WTC11 (cell line): ENCODE measurements around the gene MSANTD1. TPM values are rescaled to one million over a fixed set of nuclear protein-coding genes. Genes with fewer than 3 reads are reported as not detected.
A peak's percentile ranks its signal among the peaks of the same experiment; 100 is the strongest.

ENCODE experiments used
- ATAC-seq: fragments of 200-7000 bp; cut with Tn5 transposase; 2 replicates; pipeline ENCODE4 v1.10.0; 2021; ENCODE audit warnings: mild to moderate bottlenecking, moderate library complexity
- CTCF ChIA-PET: fragments of 300-600 bp; sonication (Branson Sonifier 250); formaldehyde crosslinking; loops from one replicate; lab custom pipeline; 2021; ENCODE audit warnings: antibody characterized with exemption; lab: Charles Lee
- POLR2A ChIA-PET: fragments of 350-600 bp; sonication (Branson Sonifier 250); formaldehyde crosslinking; loops from one replicate; lab custom pipeline; 2021; ENCODE audit warnings: antibody characterized with exemption; lab: Charles Lee
- DNase-seq: peaks from one replicate; pipeline ENCODE4 v3.0.0; 2021; ENCODE audit warnings: low spot score
- H3K27ac Mint-ChIP-seq: 2 replicates; pipeline ENCODE4 v1.8.0; 2021; ENCODE audit warnings: mixed read lengths
- H3K27me3 Mint-ChIP-seq: 2 replicates; pipeline ENCODE4 v1.8.0; 2021; ENCODE audit warnings: low read depth, mild to moderate bottlenecking, moderate library complexity, mixed read lengths
- H3K36me3 Mint-ChIP-seq: 2 replicates; pipeline ENCODE4 v1.8.0; 2021; ENCODE audit warnings: mixed read lengths
- H3K4me1 Mint-ChIP-seq: 2 replicates; pipeline ENCODE4 v1.8.0; 2022; ENCODE audit warnings: mixed read lengths
- H3K4me3 Mint-ChIP-seq: 2 replicates; pipeline ENCODE4 v1.8.0; 2021; ENCODE audit warnings: mild to moderate bottlenecking, moderate library complexity, mixed read lengths
- H3K9me3 Mint-ChIP-seq: 2 replicates; pipeline ENCODE4 v1.8.0; 2021; ENCODE audit warnings: mixed read lengths
- AFF4 ChIP-seq: sonication (generic); formaldehyde crosslinking; IDR thresholded peaks from 2 replicates; pipeline ENCODE4 v1.8.1; 2023; ENCODE audit warnings: mild to moderate bottlenecking, missing genetic modification reagents, borderline replicate concordance
- ATF1 ChIP-seq: sonication (generic); formaldehyde crosslinking; IDR thresholded peaks from 2 replicates; pipeline ENCODE4 v1.8.1; 2023; ENCODE audit warnings: mild to moderate bottlenecking, moderate library complexity, missing genetic modification reagents
- ATF6 ChIP-seq: sonication (generic); formaldehyde crosslinking; IDR thresholded peaks from 2 replicates; pipeline ENCODE4 v1.8.1; 2023; ENCODE audit warnings: mild to moderate bottlenecking, missing genetic modification reagents
- CBFB ChIP-seq: sonication (generic); formaldehyde crosslinking; IDR thresholded peaks from 2 replicates; pipeline ENCODE4 v1.8.1; 2022; ENCODE audit warnings: mild to moderate bottlenecking, low read depth, missing genetic modification reagents
- ESRRA ChIP-seq: sonication (generic); formaldehyde crosslinking; IDR thresholded peaks from 2 replicates; pipeline ENCODE4 v1.8.1; 2022; ENCODE audit warnings: mild to moderate bottlenecking, missing genetic modification reagents, borderline replicate concordance
- FOXJ3 ChIP-seq: sonication (generic); formaldehyde crosslinking; IDR thresholded peaks from 2 replicates; pipeline ENCODE4 v1.9.0; 2021; ENCODE audit warnings: missing genetic modification reagents, mild to moderate bottlenecking, borderline replicate concordance
- FOXP1 ChIP-seq: sonication (generic); formaldehyde crosslinking; IDR thresholded peaks from 2 replicates; pipeline ENCODE4 v1.8.0; 2022; ENCODE audit warnings: missing genetic modification reagents, mild to moderate bottlenecking, moderate library complexity, borderline replicate concordance
- KAT7 ChIP-seq: sonication (generic); formaldehyde crosslinking; IDR thresholded peaks from 2 replicates; pipeline ENCODE4 v1.8.1; 2023; ENCODE audit warnings: missing genetic modification reagents, mild to moderate bottlenecking, borderline replicate concordance
- NFATC4 ChIP-seq: fragments of 250-450 bp; sonication (Bioruptor Pico); IDR thresholded peaks from 2 replicates; pipeline ENCODE4 v1.9.0; 2021; ENCODE audit warnings: mild to moderate bottlenecking
- NFYB ChIP-seq: sonication (generic); formaldehyde crosslinking; conservative IDR thresholded peaks from 2 replicates; pipeline ENCODE4 v1.8.0; 2022; ENCODE audit warnings: low read depth, missing genetic modification reagents
- NR1H2 ChIP-seq: sonication (generic); formaldehyde crosslinking; IDR thresholded peaks from 2 replicates; pipeline ENCODE4 v1.9.0; 2021; ENCODE audit warnings: mild to moderate bottlenecking, moderate library complexity, missing genetic modification reagents
- RELA ChIP-seq: sonication (generic); formaldehyde crosslinking; IDR thresholded peaks from 2 replicates; pipeline ENCODE4 v1.8.1; 2022; ENCODE audit warnings: missing genetic modification reagents, mild to moderate bottlenecking, borderline replicate concordance
- SMAD4 ChIP-seq: sonication (generic); formaldehyde crosslinking; IDR thresholded peaks from 2 replicates; pipeline ENCODE4 v1.8.0; 2022; ENCODE audit warnings: mild to moderate bottlenecking, missing genetic modification reagents
- TEAD4 ChIP-seq: sonication (generic); formaldehyde crosslinking; IDR thresholded peaks from 2 replicates; pipeline ENCODE4 v1.8.0; 2022; ENCODE audit warnings: mild to moderate bottlenecking, missing genetic modification reagents
- ZNF121 ChIP-seq: sonication (generic); formaldehyde crosslinking; IDR thresholded peaks from 2 replicates; pipeline ENCODE4 v1.8.0; 2023; ENCODE audit warnings: missing genetic modification reagents
- ZNF219 ChIP-seq: sonication (generic); formaldehyde crosslinking; IDR thresholded peaks from 2 replicates; pipeline ENCODE4 v1.8.0; 2023; ENCODE audit warnings: missing genetic modification reagents, mild to moderate bottlenecking, borderline replicate concordance
- ZNF232 ChIP-seq: sonication (generic); formaldehyde crosslinking; IDR thresholded peaks from 2 replicates; pipeline ENCODE4 v1.8.0; 2022; ENCODE audit warnings: mild to moderate bottlenecking, missing genetic modification reagents
- ZNF317 ChIP-seq: sonication (generic); formaldehyde crosslinking; IDR thresholded peaks from 2 replicates; pipeline ENCODE4 v1.8.1; 2023; ENCODE audit warnings: low read depth, mild to moderate bottlenecking, moderate library complexity, missing genetic modification reagents, borderline replicate concordance
- ZNF396 ChIP-seq: fragments of 250-450 bp; sonication (Bioruptor Pico); IDR thresholded peaks from 2 replicates; pipeline ENCODE4 v1.8.0; 2021; ENCODE audit warnings: mild to moderate bottlenecking, moderate library complexity, borderline replicate concordance
- total RNA-seq: library from RNA; stranded (reverse); gene quantifications from 3 replicates; pipeline ENCODE4 v1.2.3, GENCODE V29; 2021
- TF ChIP-seq, protein P1 (sequence below): sonication (generic); formaldehyde crosslinking; IDR thresholded peaks from 2 replicates; pipeline ENCODE4 v1.8.0; 2023; ENCODE audit warnings: missing genetic modification reagents, mild to moderate bottlenecking, borderline replicate concordance
- TF ChIP-seq, protein P2 (sequence below): sonication (generic); formaldehyde crosslinking; conservative IDR thresholded peaks from 2 replicates; pipeline ENCODE4 v1.8.1; 2023; ENCODE audit warnings: mild to moderate bottlenecking, low read depth, missing genetic modification reagents, moderate library complexity
- TF ChIP-seq, protein P3 (sequence below): fragments of 250-450 bp; sonication (Bioruptor Pico); IDR thresholded peaks from 2 replicates; pipeline ENCODE4 v1.9.0; 2021; ENCODE audit warnings: moderate library complexity, mild to moderate bottlenecking, inconsistent platforms, borderline replicate concordance

MSANTD1 gene
- total RNA-seq, 1 experiment from 2014 or later = 0.98 TPM

GRCh38 chr4:3205995-3206394, 43.0 kb upstream of the MSANTD1 start (continued):
- TF ChIP-seq, protein P1, sequence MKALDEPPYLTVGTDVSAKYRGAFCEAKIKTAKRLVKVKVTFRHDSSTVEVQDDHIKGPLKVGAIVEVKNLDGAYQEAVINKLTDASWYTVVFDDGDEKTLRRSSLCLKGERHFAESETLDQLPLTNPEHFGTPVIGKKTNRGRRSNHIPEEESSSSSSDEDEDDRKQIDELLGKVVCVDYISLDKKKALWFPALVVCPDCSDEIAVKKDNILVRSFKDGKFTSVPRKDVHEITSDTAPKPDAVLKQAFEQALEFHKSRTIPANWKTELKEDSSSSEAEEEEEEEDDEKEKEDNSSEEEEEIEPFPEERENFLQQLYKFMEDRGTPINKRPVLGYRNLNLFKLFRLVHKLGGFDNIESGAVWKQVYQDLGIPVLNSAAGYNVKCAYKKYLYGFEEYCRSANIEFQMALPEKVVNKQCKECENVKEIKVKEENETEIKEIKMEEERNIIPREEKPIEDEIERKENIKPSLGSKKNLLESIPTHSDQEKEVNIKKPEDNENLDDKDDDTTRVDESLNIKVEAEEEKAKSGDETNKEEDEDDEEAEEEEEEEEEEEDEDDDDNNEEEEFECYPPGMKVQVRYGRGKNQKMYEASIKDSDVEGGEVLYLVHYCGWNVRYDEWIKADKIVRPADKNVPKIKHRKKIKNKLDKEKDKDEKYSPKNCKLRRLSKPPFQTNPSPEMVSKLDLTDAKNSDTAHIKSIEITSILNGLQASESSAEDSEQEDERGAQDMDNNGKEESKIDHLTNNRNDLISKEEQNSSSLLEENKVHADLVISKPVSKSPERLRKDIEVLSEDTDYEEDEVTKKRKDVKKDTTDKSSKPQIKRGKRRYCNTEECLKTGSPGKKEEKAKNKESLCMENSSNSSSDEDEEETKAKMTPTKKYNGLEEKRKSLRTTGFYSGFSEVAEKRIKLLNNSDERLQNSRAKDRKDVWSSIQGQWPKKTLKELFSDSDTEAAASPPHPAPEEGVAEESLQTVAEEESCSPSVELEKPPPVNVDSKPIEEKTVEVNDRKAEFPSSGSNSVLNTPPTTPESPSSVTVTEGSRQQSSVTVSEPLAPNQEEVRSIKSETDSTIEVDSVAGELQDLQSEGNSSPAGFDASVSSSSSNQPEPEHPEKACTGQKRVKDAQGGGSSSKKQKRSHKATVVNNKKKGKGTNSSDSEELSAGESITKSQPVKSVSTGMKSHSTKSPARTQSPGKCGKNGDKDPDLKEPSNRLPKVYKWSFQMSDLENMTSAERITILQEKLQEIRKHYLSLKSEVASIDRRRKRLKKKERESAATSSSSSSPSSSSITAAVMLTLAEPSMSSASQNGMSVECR = no peak
- TF ChIP-seq NFATC4 = no peak
- no peak for TF ChIP-seq SMAD4 (CRISPR knock-in tag)
- TF ChIP-seq ZNF396 (CRISPR knock-in tag) = no peak
- no peak for TF ChIP-seq AFF4

DNA sequence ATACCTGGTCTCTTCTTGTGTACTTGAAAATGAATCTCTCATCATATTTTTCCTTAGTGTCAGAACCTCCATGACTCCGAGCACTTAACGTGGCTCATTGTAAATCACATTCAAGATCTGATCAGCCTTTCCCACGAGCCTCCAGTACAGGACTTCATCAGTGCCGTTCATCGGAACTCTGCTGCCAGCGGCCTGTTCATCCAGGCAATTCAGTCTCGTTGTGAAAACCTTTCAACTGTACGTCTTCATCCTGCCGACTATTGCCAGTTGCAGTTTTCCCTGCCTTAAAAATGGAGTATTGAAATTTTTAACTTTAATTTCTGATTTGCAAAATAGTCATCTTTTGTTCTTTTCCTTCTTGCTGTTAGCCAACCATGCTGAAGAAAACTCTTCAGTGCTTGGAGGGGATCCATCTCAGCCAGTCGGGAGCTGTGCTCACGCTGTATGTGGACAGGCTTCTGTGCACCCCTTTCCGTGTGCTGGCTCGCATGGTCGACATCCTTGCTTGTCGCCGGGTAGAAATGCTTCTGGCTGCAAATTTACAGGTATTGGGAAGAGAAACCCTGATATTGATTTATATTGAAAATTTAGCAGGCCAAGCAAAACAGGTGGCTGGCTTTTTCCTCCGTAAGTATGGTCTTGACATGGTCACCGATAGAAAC, 42.4 kb upstream of the MSANTD1 start:
- peaks cover 42% of the 10 kb centered on the region for H3K36me3 Mint-ChIP-seq
- POLR2A ChIA-PET = no interaction called here
- H3K4me1 Mint-ChIP-seq = no peaks in the 10 kb centered on the region
- H3K9me3 Mint-ChIP-seq = no peaks in the 10 kb centered on the region
- H3K27me3 Mint-ChIP-seq = no peaks in the 10 kb centered on the region
- CTCF ChIA-PET = no interaction called here
- DNase-seq = no peak
- H3K4me3 Mint-ChIP-seq = no peak overlapping the region
- ATAC-seq = no peak
- H3K27ac Mint-ChIP-seq = peak overlapping the region; percentile 34; the same call in 1 of the 2 replicates
- TF ChIP-seq, protein P2, sequence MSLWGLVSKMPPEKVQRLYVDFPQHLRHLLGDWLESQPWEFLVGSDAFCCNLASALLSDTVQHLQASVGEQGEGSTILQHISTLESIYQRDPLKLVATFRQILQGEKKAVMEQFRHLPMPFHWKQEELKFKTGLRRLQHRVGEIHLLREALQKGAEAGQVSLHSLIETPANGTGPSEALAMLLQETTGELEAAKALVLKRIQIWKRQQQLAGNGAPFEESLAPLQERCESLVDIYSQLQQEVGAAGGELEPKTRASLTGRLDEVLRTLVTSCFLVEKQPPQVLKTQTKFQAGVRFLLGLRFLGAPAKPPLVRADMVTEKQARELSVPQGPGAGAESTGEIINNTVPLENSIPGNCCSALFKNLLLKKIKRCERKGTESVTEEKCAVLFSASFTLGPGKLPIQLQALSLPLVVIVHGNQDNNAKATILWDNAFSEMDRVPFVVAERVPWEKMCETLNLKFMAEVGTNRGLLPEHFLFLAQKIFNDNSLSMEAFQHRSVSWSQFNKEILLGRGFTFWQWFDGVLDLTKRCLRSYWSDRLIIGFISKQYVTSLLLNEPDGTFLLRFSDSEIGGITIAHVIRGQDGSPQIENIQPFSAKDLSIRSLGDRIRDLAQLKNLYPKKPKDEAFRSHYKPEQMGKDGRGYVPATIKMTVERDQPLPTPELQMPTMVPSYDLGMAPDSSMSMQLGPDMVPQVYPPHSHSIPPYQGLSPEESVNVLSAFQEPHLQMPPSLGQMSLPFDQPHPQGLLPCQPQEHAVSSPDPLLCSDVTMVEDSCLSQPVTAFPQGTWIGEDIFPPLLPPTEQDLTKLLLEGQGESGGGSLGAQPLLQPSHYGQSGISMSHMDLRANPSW (CRISPR knock-in tag) = no peak
- TF ChIP-seq ZNF317 (CRISPR knock-in tag) (no peak), ATF1 (no peak), ZNF121 (CRISPR knock-in tag) (no peak), RELA (CRISPR knock-in tag) (no peak), NFYB (no peak), FOXJ3 (CRISPR knock-in tag) (no peak), ZNF219 (CRISPR knock-in tag) (no peak), KAT7 (CRISPR knock-in tag) (no peak), FOXP1 (no peak), ATF6 (CRISPR knock-in tag) (no peak), ESRRA (no peak), NR1H2 (CRISPR knock-in tag) (no peak), CBFB (CRISPR knock-in tag) (no peak), ZNF232 (CRISPR knock-in tag) (no peak), TEAD4 (CRISPR knock-in tag) (no peak)
- TF ChIP-seq, protein P3, sequence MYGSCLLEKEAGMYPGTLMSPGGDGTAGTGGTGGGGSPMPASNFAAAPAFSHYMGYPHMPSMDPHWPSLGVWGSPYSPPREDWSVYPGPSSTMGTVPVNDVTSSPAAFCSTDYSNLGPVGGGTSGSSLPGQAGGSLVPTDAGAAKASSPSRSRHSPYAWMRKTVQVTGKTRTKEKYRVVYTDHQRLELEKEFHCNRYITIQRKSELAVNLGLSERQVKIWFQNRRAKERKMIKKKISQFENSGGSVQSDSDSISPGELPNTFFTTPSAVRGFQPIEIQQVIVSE (CRISPR knock-in tag) = no peak
